Measurements from ENCODE around the gene PMEPA1. TPM values are rescaled to one million over a fixed set of nuclear protein-coding genes. Genes with fewer than 3 reads are reported as not detected.

PMEPA1 gene
- polyA plus RNA-seq, 1 donor = 31.7 TPM

GRCh38 chr20:57736738-57737347, 27.0 kb upstream of the PMEPA1 start:
- DNase-seq = no peak

DNA sequence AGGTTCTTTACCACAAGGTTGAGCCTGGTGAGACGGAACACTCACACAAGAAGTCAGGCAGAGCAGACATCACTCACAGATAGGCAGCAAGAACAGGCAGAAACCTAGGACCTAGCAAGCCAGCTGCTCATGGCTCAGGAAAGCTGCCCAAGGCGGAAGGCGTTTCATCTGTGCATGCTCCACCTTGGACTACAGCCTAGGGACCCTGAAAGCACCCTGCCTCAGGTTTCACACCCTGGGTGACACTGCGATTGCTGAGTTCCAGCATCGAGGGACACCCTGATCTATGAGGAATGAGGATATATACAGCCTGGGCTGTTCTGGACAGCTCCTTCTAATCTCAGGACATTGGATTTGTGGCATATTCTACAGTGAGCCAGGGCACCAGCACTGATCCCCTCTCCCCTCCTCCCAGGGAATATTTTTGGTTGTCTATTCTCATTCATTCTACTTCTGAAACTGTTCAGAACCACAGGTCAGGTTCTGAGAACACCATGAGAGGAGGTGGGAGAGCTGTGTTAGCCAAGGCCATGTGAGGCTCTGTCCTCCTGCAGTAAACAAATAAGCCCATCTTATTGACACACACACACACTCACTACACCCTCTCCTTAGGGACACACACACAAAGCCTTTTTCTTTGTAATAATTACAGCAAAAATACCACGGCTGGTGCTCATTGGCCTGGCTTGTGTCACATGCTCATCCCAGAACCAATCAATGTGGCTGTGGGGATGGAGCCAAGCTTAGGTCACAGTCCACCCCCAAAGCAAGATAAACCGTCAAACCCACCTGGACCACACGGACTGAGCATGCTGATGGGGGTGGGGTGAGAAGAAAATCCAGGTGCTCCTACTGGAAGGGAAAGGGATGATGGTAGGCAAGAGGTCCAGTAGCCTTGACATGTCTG, 26.3 kb upstream of the PMEPA1 start:
- no peak for DNase-seq

DNA sequence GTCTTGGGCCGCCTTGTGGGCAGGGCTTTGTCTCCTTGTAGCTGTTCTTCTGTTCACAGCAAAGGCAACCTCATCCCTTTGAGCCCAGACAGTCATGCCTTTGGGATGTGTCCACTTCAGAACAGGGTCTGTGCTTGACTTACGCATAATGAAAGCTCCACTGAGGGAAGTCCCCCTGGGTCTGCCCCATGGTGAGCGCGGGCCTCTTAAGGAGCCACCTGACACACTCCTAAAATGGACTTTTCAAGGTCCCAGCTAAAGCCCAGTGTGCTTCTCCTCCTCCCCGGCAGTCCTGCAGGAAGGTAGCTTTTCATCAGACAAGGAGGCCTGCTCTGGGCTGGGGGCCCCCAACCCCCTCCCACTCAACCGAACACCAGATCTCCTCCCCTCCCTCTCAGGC, 24.9 kb upstream of the PMEPA1 start:
- no peak for DNase-seq

GRCh38 chr20:57732226-57732625, 22.4 kb upstream of the PMEPA1 start:
- DNase-seq = no peak

GRCh38 chr20:57728762-57729161, 18.9 kb upstream of the PMEPA1 start:
- no peak for DNase-seq

DNA sequence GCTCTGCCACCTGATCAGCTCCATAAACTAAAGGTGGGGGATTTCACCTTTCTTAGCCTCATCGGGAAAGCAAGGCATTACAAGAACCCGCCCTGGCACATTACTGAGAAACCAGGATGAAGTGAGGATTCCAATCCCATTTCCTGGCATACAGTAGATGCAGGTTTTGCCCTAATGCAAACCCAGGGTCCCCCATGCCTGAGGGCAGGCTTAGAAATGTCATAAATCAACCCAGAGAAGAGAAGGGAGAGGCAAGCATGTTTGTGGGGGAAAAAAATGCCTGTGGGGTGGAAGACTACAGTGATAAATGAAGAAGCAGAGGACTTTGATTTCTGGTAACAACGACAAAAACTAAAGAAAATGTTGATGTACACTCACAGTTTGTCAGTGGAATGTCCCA, 18.0 kb upstream of the PMEPA1 start:
- no peak for DNase-seq

DNA sequence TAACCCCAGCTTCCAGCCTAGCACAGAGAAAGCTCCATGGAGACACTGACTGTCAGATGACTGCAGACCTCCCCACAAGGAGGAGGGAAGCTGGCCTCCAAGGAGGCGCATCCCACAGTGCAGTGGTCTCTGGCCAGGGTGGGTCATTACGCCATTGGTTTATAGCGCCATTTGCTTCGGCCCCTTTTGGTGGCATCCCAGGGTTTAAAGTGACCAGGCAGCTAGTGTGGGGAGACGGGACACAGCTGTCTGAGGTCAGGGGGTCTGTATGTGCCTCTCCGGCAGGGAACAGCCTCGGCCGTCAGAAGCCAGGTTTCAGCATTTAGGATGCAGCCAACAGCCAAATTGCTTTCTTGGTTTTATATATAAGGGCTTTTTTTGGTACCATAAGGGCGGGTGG, 15.8 kb upstream of the PMEPA1 start:
- no peak for DNase-seq

DNA sequence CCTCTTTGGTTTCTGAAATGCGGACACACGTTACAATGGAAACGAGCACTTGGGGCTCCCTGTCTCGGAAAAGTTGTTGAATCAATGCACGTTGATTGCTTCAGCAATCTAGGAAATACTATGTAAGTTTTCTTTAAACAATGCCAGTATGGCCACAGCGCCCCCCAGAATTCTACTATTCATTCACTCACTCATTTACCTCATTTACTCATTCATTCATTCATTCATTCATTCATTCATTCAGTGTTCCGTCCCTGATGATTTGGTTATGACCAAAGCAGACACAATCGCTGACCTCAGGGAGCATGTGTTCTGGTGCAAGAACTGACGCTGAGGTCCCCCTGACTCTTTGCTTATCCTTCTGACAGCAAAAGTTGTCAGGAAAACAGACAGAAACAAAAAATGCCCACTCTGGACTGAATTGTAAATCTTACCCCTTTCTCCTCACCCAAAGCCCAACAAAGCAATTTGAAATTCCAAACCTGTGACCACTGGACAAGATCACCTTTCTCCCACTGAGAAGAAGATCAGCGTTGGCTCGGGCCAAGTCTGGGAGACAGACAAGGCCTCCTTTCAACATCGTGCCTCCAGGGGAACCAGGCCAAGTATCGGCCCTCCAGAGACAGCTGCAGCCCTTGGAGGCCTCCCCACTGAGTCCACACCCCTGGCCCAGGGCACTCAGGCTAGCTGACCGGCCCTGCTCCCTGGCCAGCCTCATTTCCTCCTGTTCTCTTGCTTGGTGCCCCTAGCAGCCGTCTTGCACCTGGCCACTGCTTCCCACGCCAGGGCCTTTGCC, 15.0 kb upstream of the PMEPA1 start:
- no peak for DNase-seq

- no peak for DNase-seq
Measured at GRCh38 chr20:57723816-57724215, 14.0 kb upstream of the PMEPA1 start.

GRCh38 chr20:57719951-57720350, 10.1 kb upstream of the PMEPA1 start:
- no peak for DNase-seq

DNA sequence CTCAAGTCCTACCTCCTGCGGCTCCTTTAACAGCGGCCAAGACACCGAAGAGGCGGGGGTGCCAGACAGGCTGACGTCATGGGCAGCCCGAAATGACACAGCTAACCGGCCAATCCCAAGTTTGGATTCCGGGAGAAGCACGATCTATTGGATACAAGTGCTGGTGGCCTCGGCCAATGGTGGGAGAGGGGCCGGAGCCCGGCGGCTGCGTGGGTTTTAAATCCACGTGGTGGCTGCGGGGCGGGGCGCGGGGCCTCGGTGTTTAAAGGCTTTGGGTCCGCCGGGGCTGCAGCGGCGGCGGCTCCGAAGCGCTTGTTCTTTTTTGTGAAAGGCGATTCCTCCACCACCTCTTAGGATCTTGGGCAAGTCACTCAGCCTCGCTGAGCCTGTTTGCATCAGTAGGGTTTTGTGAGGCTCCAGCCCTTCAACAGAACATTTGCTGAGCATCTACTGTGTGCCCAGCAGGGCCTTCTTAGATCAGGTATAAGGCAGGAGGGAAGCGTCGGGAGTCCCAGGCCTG, 8.7 kb upstream of the PMEPA1 start:
- DNase-seq = peak; percentile 97

DNA sequence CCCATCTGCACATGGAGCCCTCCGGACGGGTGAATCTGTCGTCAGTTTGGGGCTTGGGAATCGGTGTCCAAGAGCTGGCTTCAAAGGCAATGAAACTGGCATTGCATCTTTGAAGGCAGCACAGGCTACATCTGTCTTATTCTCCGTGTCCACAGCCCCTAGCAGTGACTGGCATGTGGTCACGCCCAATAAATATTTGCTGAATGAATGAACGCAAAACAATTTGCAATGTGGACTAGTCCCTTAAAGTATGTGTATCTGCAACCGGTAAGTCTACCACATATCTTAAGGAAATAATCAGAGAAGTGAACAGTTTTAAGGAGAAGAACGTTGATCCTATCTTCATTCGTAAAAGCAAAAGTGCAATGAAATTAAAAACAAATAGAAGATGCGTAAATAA, 8.0 kb upstream of the PMEPA1 start:
- no peak for DNase-seq

DNA sequence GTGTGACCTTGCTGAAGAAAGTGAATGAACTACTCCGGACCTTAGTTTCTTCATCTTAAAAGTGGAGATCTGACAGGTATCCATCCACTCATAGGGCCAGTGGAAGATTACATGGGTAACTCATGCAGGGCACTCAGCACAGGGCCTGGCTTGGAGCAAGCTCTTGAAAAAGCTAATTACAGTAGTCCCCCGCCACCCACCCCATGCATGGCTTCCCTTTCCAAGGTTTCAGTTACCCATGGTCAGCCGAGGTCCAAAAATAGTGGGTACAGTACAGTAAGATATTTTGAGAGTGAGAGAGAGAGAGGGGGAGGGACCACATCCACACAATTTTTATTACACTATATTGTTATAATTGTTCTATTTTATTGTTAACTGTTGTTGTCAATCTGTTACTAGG, 7.1 kb upstream of the PMEPA1 start:
- no peak for DNase-seq

GRCh38 chr20:57716202-57716601, 6.4 kb upstream of the PMEPA1 start:
- no peak for DNase-seq

GRCh38 chr20:57715268-57715904, 5.6 kb upstream of the PMEPA1 start:
- DNase-seq = no peak

DNA sequence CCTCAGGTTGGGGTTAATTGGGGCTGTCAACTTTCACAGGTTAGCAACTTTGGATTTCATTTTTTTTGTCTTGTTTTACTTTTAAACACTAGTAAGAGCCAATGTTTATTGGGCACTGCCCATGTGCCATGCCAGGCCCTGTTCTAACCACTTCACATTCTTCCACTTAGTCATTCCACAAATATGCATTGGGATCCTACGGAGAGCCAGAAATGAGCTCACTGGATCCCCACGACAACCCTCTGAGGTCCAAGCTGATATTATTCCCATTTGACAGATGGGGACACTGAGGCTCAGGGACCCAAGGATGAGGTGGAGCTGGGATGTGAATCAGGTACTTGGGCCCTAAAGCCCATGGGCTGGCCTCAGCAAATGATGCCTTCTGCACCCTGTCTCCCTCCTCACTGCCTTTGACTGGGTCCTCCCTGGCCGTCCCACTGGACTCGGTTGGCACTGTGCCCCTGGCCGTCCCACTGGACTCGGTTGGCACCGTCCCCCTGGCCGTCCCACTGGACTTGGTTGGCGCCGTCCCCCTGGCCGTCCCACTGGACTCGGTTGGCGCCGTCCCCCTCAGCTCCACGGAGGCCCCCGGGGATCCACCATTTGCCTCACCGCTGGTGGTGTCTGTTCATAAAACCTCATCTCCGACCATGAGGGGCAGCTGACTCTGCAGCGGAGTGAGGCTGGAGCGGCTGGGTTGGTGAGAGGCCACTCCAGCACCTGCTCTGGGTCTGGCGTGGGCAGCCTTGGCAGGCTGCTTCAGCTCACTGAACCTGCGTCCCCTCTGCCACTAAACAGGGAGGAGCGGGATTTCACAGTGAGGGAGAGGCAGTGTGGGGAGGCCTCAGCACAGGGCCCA, 4.8 kb upstream of the PMEPA1 start:
- no peak for DNase-seq

DNA sequence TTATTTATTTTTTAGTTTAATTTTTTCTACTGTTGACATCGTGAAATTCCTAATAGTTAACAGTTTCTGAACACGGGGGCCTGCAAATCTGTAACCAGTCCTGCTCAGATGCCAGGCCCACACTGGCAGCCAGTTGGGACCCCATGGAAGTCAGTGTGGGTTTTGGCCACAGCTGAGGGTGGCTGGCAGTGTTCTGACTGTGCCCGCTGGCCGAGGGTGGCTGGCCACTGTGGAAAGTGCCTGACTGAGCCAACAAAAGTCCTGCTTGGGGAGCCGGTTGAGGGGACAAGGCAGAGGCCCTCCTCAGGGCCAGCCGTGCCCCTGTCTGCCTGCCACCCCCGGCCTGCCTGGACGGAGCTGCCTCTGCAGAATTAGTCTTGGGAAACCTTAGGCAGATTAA, 4.1 kb upstream of the PMEPA1 start:
- no peak for DNase-seq

DNA sequence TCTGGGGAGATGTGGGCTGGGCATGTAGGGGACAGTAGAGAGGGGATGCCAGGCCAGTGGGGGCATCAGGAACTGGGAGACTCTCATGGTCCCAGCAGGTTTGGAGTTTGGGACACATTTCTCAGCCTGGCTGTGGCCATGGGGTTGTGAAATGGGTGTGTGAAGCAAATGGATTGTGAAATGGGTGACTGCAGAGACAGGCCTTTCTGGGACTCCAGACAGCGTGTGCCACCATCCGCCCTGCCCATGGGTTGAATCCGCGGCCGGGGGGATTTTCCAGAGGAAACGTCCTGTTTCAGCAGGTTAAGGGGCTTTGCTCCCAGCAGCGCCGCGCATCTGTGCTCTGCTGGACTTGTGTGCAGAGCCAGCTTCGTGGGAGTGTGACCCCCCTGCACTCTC, 3.7 kb upstream of the PMEPA1 start:
- no peak for DNase-seq

GRCh38 chr20:57712851-57713504, 3.2 kb upstream of the PMEPA1 start:
- no peak for DNase-seq

DNA sequence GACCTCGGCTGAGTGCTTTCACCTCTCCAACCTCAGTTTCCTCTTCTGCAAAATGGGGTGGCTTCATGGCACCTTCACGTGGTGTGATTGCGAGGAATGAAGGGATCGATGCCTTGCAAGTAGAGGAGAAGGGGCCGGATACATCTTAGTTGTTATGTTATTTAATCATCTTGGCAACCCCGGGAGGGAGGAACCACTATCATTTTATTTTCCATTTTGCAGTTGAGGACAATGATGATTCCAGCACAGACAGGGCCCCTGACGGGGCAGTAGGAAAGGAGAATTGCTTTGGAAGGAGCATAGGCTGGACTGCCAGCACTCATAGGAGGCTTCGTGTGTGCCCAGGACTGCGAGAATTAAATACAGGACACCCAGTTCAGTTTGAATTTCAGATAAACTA, 2.5 kb upstream of the PMEPA1 start:
- no peak for DNase-seq

DNA sequence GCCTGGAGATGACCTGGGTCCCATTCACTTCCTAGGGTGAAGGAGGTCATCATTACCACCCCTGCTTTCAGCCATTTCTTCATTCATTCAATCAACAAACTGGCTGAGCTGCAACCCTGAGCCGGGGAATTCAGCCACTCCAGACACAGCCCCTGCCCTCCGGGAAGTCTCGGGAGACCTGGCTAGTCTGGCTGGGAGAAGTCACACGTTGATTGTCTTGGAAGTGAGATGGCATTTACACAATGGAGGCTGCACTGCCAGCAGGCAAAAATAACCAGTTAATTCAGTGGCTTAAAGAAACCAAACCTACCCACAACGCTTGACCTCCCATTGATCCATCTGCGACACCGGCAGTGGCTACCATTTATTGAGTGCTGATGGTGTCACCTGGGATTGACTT, 2.0 kb upstream of the PMEPA1 start:
- DNase-seq = no peak

Data from hindlimb muscle (tissue), 1 donor.